NCI-H1092 treated with DMSO at 0.1 percent for 48 hours (cell line): ENCODE data around the gene LACTB.
"Not testable (repeated sequence)": the region's sequence is repeated elsewhere in the genome, so short reads cannot be mapped to it uniquely, and the experiment has no call there.

Experiments
- DNase-seq: peaks from one replicate; lab custom pipeline; 2025; lab: John Stamatoyannopoulos, UW

Gene LACTB

GRCh38 chr15:63089260-63090043 is 32.2 kb upstream of the LACTB start:
- DNase-seq, result no peak

GRCh38 chr15:63090472-63090871 is 31.2 kb upstream of the LACTB start:
- DNase-seq, result no peak

DNA sequence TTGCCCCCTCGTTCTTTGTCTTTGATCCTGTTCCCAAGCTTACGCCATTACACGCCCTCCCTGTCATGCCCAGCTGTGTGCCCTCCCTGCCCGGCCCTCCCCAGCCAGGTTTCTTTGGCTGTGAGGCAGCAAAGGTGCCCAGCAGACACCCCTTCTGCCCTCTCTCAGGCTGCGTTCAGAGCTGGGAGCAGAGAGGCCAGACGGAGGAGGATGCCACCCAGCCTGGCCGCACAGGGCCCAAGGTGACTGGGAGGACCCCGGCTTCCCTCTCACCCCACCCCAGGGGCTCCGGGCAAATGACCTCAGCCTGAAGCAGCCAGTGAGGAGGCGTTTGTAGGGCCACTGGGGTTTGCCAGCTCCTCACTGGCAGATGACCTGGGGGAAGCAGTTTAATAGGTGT is 30.8 kb upstream of the LACTB start:
- DNase-seq, result no peak

GRCh38 chr15:63091679-63092446 is 29.8 kb upstream of the LACTB start:
- DNase-seq, result no peak

DNA sequence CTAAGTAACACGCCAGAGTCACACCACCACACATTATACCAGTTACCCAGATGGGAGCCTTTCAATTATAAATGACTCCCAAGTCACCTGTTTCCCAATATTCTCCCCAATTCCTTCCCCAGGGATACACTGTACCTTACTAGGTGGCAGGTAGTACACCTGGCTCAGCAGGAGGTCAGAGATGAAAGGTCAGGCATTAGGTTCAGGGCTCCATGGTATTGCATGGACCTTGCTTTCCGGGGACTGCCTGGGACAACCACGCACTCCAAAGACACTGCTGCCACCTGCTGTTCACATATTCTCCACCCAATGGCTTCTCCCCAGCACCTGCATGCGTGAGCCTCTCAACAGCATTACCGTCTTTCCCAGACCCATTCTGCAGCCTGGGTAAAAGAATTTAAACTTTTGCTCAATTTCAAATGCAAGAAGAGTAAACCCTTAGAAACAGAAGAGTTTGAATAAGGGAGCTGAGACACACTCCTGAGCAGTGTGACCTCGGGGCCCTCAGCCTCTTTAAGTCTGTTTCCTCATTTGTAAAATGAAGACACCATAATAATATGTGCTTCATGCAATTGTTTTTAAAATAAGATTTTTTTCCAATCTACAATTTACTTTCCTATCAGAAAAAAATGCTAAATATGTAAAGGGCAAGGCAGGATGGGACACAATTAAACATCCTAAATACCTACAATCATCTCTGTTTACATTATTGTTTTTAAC is 28.0 kb upstream of the LACTB start:
- DNase-seq, result peak; percentile 66

DNA sequence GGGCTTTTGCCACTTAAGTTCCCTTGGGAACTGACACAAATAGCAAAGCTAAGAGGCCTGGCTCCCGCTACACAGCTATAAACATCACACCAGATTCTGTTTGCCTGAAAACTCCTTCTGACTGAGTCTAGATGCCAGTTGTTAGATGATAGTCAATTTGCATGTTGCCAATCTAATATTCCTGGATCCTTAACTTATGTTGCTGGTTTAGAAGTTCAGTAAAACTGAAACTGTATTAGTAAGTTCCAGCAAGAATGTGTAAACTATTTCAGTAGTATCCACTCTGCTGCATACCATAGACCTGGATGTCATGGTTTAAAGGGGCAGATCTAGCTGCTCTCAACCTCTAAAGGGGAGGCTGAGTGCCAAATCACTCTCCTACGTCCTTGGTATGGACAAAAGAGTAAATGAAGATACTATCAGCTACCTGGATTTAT is 27.1 kb upstream of the LACTB start:
- no peak for DNase-seq

DNA sequence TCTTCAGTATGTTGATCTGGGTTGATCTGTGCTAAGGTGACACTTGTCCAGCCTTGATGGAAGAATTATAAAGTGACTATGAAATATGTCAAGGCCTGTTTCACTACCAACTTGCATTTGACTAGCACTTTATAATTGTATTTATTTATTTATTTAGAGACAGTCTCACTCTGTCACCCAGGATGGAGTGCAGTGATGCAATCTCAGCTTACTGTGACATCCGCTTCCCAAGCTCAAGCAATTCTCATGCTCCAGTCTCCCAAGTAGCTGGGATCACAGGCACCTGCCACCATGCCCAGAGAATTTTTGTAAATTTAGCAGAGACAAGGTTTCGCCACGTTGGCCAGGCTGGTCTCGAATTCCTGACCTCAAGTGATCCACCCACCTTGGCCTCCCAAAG is 25.5 kb upstream of the LACTB start:
- DNase-seq, result no peak

DNA sequence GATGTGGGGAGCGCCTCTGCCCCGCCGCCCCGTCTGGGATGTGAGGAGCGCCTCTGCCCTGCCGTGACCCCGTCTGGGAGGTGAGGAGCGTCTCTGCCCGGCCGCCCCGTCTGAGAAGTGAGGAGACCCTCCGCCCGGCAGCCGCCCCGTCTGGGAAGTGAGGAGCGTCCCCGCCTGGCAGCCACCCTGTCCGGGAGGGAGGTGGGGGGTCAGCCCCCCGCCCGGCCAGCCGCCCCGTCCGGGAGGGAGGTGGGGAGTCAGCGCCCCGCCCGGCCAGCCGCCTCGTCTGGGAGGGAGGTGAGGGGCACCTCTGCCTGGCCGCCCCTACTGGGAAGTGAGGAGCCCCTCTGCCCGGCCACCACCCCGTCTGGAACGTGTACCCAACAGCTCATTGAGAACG is 22.8 kb upstream of the LACTB start:
- DNase-seq, result not testable (repeated sequence)

DNA sequence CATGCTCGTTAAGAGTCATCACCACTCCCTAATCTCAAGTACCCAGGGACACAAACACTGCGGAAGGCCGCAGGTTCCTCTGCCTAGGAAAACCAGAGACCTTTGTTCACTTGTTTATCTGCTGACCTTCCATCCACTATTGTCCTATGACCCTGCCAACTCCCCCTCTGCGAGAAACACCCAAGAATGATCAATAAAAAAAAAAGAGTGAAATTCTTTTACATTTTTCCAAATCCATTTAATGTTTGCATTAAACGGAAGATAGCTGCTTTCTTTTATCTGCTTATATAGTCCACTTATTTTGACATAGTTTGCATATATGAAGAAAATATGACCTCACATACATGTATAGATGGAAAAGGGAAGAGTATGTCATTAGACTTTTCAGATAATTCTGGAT is 22.1 kb upstream of the LACTB start:
- DNase-seq, result not testable (repeated sequence)

GRCh38 chr15:63103416-63103815 is 18.2 kb upstream of the LACTB start:
- no peak for DNase-seq

DNA sequence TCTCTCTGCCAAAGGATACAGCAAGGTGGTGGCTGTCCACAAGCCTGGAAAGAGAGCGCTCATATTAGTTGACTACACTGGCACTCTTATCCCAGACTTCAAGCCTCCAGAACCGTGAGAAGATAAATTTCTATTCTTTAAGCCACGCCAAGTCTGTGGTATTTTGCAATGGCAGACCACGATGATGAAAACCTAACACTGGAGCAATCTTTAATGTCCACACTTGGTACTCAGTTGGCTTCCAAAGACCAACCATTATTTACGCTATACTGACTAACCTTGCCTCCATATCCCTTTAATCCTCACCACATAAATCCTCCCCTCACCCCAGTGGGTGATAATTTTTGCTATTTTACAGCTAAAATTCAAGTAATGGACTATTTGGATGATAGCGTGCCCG is 16.9 kb upstream of the LACTB start:
- no peak for DNase-seq

GRCh38 chr15:63105354-63105753 is 16.3 kb upstream of the LACTB start:
- not testable (repeated sequence) for DNase-seq

DNA sequence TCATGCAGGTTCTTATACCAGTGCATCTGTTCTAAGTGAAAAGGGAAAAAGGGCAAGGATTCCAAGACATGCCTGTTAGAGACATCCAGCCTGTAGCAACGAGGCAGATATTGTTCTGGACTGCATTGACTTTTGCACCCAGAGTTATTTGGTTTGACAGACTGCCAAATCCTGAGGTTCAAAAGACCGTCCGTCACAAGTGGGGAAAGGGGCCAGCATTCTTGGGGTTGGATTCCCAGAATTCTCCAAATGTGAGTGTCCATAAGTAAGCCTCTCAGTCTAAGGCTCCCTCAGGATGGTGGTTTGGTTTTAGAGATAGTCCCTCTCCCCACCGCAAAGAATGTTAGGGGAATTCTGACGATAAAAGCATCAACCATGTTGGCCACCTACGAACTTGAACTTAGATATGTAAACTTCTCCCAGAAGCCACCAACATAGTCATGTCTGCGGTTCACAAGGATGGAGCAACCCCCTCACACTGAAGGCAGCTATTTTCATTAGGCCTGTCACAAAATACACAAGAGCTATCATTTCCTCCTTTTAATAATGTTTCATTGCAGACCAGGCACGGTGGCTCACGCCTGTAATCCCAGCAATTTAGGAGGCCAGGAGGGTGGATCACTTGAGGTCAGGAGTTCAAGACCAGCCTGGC is 13.6 kb upstream of the LACTB start:
- DNase-seq, result no peak

DNA sequence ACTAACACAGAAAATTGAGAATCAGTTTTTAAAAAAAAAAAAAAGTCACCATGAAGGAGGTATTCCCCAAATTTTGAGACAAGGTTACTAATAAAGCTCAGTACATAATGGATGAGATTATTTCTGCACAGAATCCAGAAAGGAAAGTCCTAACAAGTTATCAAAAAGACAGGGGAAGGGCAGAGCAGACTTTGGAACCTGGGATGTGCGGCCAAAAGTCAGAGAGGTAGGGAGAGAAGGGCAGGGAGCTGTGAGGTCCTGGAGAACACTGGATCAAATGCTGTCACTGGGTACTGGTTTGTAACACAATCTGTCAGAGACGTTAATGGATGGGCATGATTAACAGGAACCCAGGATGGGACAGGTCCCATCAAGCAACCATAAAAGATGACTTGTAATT is 12.2 kb upstream of the LACTB start:
- DNase-seq, result no peak

GRCh38 chr15:63109920-63110319 is 11.7 kb upstream of the LACTB start:
- no peak for DNase-seq

- DNase-seq, result no peak
These were observed 11.1 kb upstream of the LACTB start for GRCh38 chr15:63110428-63111026.

DNA sequence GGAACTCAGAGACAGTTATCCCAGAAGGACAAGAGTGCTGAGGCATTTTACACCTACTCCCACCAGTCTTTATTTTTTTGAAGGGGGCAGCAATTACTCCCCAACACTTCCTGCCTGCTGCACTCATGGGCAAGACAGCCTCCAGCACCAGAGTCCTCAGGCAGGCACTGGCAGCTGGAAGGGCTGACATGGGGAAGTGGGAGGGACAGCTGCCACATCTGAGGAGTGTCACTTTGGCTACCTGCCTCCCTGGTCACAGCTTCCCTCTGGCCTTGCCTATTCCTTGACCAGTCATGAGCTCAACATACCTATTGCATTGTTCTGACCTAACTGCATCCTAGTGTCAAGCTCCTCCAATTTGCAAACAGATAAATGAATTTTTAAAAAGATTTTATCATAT is 10.2 kb upstream of the LACTB start:
- no peak for DNase-seq

DNA sequence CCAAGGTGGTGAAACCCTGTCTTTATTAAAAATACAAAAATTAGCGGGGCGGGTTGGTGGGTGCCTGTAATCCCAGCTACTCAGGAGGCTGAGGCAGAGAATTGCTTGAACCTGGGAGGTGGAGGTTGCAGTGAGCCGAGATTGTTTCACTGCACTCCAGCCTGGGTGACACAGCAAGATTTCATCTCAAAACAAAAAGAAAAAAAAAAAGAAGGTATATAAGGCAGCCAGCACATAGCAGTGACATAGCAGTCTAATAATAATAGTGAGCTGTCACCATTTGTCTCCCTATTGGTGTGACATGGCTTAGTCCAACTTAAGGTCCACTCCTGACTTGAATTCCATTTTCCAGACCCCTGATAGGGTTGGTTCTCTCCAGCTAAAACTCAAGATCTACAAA is 8.8 kb upstream of the LACTB start:
- no peak for DNase-seq

- DNase-seq, result no peak
These were observed 7.2 kb upstream of the LACTB start for GRCh38 chr15:63114465-63114864.

DNA sequence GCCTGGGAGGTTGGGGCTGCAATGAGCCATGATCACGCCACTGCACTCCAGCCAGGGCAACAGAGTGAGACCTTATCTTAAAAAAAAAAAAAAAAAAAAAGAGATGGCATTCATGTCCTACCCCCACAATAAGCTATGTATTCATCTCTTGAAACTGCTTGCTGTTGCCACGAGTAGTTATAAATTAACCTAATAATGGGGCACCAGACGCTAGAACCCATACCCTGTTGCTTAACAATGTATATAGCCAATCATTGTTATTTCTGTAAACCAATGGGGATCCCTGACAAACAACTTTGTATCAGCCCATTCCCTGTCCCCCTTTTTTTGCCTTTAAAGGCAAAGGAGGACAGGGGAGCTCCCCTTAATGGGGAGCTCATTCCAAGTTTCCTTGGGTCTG is 2.8 kb upstream of the LACTB start:
- DNase-seq, result no peak

- DNase-seq, result peak; percentile 60
These were observed 578 bp downstream of the LACTB start for GRCh38 chr15:63122002-63122875.
